GM12864 (cell line): ENCODE results near the gene ADGRG6.

Source experiments
- DNase-seq: peaks from one replicate; pipeline ENCODE4 v3.0.0-alpha.2; 2011; ENCODE audit warnings: low read depth
- H3K4me3 ChIP-seq: 2 replicates; pipeline ENCODE4 v1.5.1; 2011; ENCODE audit warnings: mild to moderate bottlenecking, low read depth, low read length, control low read depth
- TF ChIP-seq, protein P1 (sequence below): IDR thresholded peaks from 2 replicates; pipeline ENCODE4 v1.5.1; 2011; ENCODE audit warnings: low read depth, mild to moderate bottlenecking, moderate library complexity, low read length, control low read depth, inconsistent platforms; ENCODE audit errors: missing control alignments

Gene ADGRG6

DNA sequence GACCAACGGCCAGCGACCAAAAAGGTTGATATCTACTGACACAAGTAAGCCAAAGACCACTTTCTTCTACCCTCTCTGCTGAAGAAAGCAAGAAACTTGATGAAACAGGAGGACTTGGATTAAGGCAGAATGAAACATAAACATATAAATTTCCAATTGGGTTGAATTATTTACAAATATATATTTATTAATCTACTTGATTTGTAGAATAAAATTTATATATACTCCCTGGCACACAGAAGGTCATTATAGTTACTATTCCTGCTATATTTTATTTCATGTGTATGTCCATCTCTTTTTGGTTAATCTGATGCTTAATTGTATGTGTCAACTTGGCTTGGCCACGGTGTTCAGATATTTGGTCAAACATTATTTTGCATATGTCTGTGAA, 4.2 kb upstream of the ADGRG6 start:
- no peak for DNase-seq
- TF ChIP-seq, protein P1, sequence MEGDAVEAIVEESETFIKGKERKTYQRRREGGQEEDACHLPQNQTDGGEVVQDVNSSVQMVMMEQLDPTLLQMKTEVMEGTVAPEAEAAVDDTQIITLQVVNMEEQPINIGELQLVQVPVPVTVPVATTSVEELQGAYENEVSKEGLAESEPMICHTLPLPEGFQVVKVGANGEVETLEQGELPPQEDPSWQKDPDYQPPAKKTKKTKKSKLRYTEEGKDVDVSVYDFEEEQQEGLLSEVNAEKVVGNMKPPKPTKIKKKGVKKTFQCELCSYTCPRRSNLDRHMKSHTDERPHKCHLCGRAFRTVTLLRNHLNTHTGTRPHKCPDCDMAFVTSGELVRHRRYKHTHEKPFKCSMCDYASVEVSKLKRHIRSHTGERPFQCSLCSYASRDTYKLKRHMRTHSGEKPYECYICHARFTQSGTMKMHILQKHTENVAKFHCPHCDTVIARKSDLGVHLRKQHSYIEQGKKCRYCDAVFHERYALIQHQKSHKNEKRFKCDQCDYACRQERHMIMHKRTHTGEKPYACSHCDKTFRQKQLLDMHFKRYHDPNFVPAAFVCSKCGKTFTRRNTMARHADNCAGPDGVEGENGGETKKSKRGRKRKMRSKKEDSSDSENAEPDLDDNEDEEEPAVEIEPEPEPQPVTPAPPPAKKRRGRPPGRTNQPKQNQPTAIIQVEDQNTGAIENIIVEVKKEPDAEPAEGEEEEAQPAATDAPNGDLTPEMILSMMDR, result no peak
- H3K4me3 ChIP-seq, result no peak overlapping the region

DNA sequence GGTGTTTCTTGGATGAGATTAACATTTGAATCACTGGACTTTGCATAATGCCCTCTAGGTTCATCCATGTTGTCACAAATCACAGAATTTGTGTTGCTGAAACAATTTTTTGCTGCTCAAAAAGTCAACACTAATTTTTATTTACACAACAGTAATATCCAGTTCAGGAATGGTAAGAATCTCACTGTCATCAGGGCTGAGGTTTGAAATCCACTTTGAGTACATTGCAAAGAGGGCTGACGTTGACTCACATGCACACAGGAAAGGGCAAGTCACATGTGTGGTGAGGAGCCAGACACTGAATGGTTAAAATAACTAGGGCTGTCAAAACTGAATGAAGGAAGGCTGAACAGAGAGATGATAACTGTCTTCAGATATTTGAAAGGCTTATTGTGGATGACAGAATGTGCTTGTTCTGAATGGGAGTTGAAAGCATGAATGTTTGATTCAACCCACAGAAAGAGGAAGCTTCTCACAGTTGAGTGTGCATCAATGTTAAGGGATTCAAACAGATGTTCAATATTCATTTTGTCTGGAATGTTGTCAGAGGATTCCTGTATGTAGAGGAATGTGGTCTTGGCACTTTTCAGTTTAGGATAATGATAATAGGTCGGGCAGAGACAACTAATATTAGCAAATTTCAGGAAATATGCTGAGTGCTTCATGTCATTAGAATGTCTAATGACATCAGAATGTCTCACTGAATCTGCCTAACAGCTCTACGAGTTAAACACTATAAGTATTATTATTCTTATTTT, 3.6 kb upstream of the ADGRG6 start:
- H3K4me3 ChIP-seq, result no peak overlapping the region
- TF ChIP-seq, protein P1, result no peak
- DNase-seq, result no peak

DNA sequence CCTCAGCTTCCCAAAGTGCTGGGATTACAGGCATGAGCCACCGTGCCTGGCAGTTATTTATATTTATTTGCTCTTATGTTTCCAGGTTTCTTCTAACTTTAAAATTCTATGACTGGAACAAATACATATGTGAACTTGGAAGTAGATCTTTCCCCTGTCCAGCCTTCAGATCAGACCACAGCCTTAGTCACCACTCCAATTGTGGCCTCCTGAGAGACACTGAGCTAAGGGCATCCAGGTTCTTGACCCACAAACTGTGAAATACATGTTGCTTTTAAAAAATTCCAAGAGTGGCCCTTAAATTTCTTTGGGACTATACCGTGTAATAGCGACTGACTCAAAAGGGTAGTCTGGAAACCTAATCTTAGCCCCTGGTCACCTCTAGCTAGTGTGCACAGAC, 1.5 kb upstream of the ADGRG6 start:
- TF ChIP-seq, protein P1, result no peak
- H3K4me3 ChIP-seq, result no peak overlapping the region
- DNase-seq, result no peak

DNA sequence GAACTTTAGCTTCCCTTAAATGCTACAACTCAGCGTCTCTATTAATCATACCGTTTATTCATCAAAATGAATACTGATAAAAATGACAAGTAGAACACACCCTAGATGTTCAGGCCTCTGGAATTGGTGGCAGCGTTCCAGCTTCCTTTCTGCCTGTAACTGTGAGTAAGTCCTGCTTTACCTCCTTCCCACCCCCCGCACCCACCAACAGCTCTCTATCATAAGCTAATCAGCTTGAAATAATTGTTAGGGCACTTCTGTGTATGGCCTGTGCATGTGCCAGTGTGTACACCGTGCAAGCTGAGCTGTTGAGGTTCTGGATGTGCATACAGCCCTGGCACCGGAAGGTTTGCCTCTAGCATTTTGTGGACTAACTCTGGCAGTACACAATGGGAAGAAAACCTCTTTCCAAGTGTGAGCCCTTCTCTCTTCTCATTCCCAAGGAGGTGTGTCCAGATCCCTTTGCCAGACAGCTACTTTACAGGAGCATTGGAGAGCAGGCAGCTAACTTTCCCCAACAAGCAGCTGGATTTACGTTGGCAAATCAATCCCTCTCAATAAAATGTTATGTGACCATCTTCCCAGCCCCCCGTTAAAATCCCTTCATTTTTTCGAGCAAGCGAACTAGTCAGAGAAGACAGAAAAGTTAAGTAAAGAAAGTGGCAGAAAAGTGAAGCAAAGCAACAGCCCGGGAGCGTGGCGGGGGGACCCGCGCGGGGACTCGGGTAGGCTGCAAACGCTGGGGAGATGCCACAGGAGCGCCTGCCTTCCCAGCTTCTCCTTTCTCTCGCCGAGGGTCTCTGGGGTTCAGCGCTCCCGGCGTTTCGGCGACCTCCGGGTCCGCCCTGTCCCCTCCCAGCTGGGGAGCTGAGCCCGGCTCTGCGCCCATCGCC, 803 bp upstream of the ADGRG6 start:
- peak overlapping the region; percentile 18 for H3K4me3 ChIP-seq
- no peak for DNase-seq
- TF ChIP-seq, protein P1, result no peak

DNA sequence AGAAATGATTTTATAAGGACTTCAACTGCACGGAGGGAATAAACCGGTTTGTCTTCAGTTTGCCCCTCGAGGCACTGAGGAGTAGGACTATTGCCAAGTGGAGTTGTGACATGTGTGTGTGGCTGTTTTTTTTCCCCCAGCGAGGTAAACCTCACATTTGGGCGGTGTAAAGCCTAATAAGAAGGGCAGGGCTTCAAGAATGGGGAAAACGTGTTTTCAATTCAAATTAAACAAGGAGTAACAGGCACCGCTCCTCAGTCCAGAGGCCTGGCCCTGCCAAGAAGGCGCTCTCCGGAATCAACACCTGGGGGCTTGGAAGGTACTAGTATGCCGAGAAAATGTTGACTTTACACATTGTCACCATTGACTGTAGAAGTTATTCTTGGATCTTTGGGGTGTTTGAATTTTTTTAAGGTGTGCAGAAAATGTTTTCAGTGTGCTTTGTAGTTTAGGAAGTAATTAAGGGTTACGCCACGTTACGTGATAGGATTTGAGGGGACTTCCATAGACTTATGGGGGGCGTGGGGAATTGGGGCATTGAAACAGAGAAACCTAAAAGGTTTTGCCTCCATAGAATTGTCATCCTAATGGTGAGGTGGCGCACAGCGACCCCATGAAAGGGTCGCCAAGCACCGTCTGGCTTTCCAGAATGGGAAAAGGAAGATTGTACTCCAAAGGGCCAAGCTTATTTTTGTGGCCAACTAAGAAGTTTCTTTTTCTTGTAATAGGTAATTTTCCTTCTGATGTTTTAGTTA, 791 bp downstream of the ADGRG6 start:
- no peak overlapping the region for H3K4me3 ChIP-seq
- DNase-seq, result no peak
- TF ChIP-seq, protein P1, result no peak

DNA sequence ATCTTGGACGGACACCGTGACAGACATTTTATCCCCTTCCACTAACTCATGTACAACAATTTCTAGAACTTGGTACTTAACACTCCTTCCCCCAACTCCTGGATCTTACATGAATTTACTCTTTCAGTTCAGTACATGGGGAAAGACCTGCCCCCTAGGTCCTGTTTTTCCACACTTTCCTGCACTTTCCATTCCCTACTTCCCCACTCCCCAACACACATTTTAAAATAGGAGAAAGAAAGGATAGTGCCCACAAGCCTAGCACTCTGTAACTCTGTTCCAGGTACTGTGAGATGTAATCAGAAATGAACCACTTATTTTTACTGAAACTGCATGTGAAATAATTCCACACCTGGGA, 1.3 kb downstream of the ADGRG6 start:
- TF ChIP-seq, protein P1, result no peak
- DNase-seq, result no peak
- H3K4me3 ChIP-seq, result no peak overlapping the region
